Neutrophil (primary cell): Measurements from ENCODE around the gene TANGO2.

Experiments
- H3K27ac ChIP-seq: fragments of 200-600 bp; sonication (generic); 2 replicates; pipeline ENCODE4 v1.5.1; 2016; ENCODE audit warnings: mild to moderate bottlenecking, moderate library complexity
- H3K27me3 ChIP-seq: fragments of 200-600 bp; sonication (generic); 2 replicates; pipeline ENCODE4 v1.6.0; 2016; ENCODE audit warnings: mild to moderate bottlenecking
- H3K36me3 ChIP-seq: fragments of 200-600 bp; sonication (generic); 2 replicates; pipeline ENCODE4 v1.5.1; 2017
- H3K4me1 ChIP-seq, 2 experiments: fragments of 200-600 bp in 1 of 2; sonication (generic) in 1 of 2; 1 replicate in 1 of 2; 2 replicates in 1 of 2; pipeline versions ENCODE4 v1.5.1 to v1.6.1; 2013 to 2016; ENCODE audit warnings: low read depth in 1 of 2, low read length in 1 of 2, mild to moderate bottlenecking in 1 of 2, moderate library complexity in 1 of 2; ENCODE audit not compliant: control insufficient read depth in 1 of 2, insufficient read depth in 1 of 2
- H3K4me3 ChIP-seq, 2 experiments: fragments of 200-600 bp in 1 of 2; sonication (generic) in 1 of 2; 1 replicate in 1 of 2; 2 replicates in 1 of 2; pipeline ENCODE4 v1.5.1; 2013 to 2016; ENCODE audit warnings: low read depth in 1 of 2, low read length in 1 of 2, mild to moderate bottlenecking in 1 of 2, moderate library complexity in 1 of 2
- H3K9me3 ChIP-seq: fragments of 200-600 bp; sonication (generic); 2 replicates; pipeline ENCODE4 v1.5.1; 2016
- TF ChIP-seq, protein P1 (sequence below): fragments of 200-600 bp; sonication (generic); IDR thresholded peaks from 2 replicates; pipeline ENCODE4 v1.5.1; 2016; ENCODE audit warnings: antibody characterized with exemption

The TANGO2 gene

GRCh38 chr22:20060700-20061480 lies 40.0 kb downstream of the TANGO2 start:
- H3K27ac ChIP-seq, result no peak overlapping the region
- H3K9me3 ChIP-seq, result no peaks in the 10 kb centered on the region
- H3K36me3 ChIP-seq, result peaks cover 94% of the 10 kb centered on the region
- H3K4me1 ChIP-seq, result no peaks in the 10 kb centered on the region
- H3K4me3 ChIP-seq, result no peak overlapping the region
- H3K27me3 ChIP-seq, result no peaks in the 10 kb centered on the region
- TF ChIP-seq, protein P1, sequence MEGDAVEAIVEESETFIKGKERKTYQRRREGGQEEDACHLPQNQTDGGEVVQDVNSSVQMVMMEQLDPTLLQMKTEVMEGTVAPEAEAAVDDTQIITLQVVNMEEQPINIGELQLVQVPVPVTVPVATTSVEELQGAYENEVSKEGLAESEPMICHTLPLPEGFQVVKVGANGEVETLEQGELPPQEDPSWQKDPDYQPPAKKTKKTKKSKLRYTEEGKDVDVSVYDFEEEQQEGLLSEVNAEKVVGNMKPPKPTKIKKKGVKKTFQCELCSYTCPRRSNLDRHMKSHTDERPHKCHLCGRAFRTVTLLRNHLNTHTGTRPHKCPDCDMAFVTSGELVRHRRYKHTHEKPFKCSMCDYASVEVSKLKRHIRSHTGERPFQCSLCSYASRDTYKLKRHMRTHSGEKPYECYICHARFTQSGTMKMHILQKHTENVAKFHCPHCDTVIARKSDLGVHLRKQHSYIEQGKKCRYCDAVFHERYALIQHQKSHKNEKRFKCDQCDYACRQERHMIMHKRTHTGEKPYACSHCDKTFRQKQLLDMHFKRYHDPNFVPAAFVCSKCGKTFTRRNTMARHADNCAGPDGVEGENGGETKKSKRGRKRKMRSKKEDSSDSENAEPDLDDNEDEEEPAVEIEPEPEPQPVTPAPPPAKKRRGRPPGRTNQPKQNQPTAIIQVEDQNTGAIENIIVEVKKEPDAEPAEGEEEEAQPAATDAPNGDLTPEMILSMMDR, result no peak

DNA sequence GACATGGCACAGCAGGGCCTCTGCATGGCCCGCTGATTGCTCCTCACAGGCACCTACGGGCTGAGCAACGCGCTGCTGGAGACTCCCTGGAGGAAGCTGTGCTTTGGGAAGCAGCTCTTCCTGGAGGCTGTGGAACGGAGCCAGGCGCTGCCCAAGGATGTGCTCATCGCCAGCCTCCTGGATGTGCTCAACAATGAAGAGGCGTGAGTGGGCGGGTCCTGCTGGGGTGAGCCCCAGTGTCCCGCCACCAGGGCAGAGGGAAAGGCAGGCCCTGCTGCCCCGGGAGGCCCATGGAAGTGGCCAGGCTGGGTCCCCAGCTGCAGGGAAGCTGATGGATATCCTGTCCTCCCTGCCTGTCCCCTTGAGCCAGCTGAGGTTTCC lies 40.6 kb downstream of the TANGO2 start:
- Histone ChIP-seq H3K36me3 (peaks cover 94% of the 10 kb centered on the region), H3K9me3 (no peaks in the 10 kb centered on the region), H3K27ac (no peak overlapping the region), H3K4me3 (no peak overlapping the region), H3K27me3 (no peaks in the 10 kb centered on the region), H3K4me1 (no peaks in the 10 kb centered on the region)
- TF ChIP-seq, protein P1, result no peak

GRCh38 chr22:20062043-20062765 lies 41.3 kb downstream of the TANGO2 start:
- Histone ChIP-seq H3K4me3 (no peak overlapping the region), H3K27ac (no peak overlapping the region), H3K4me1 (no peaks in the 10 kb centered on the region), H3K9me3 (no peaks in the 10 kb centered on the region), H3K27me3 (no peaks in the 10 kb centered on the region), H3K36me3 (peaks cover 91% of the 10 kb centered on the region)
- TF ChIP-seq, protein P1, result no peak

DNA sequence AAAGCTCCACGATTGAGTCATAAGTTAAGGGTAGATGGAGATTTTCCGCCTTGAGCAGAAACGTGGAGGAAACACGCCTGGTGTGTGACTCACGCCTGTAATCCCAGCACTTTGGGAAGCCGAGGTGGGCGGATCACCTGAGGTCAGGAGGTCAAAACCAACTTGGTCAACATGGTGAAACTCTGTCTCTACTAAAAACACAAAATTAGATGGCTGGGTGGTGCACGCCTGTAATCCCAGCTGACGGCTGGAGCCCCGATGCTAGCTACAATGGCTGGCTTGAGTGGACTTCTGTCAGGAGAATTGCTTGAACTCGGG lies 41.8 kb downstream of the TANGO2 start:
- no peaks in the 10 kb centered on the region for H3K27me3 ChIP-seq
- H3K27ac ChIP-seq, result no peak overlapping the region
- no peaks in the 10 kb centered on the region for H3K9me3 ChIP-seq
- H3K4me3 ChIP-seq, result no peak overlapping the region
- H3K36me3 ChIP-seq, result peaks cover 86% of the 10 kb centered on the region
- H3K4me1 ChIP-seq, result no peaks in the 10 kb centered on the region
- TF ChIP-seq, protein P1, result no peak

- Histone ChIP-seq H3K36me3 (peaks cover 79% of the 10 kb centered on the region), H3K4me1 (no peaks in the 10 kb centered on the region), H3K27ac (no peak overlapping the region), H3K4me3 (no peak overlapping the region), H3K27me3 (no peaks in the 10 kb centered on the region), H3K9me3 (no peaks in the 10 kb centered on the region)
- TF ChIP-seq, protein P1, result no peak
These were observed 42.6 kb downstream of the TANGO2 start for GRCh38 chr22:20063271-20064139.
